HG03280 (cell line): Measurements from ENCODE around the gene NRL.
A peak's percentile ranks its signal among the peaks of the same experiment; 100 is the strongest.
"Not testable (repeated sequence)": the region's sequence is repeated elsewhere in the genome, so short reads cannot be mapped to it uniquely, and the experiment has no call there.

Source experiments
- ATAC-seq: cut with Tn5 transposase; IDR thresholded peaks from one replicate; pipeline ENCODE4 v1.9.1; 2021; ENCODE audit warnings: mild to moderate bottlenecking, moderate library complexity; ENCODE audit not compliant: unreplicated experiment

Gene NRL

GRCh38 chr14:24054646-24055045 lies 60.1 kb downstream of the NRL start:
- no peak for ATAC-seq

- no peak for ATAC-seq
Measured at GRCh38 chr14:24054324-24054641, 60.5 kb downstream of the NRL start.

- ATAC-seq = no peak
Measured at GRCh38 chr14:24053548-24054323, 61.0 kb downstream of the NRL start.

GRCh38 chr14:24052656-24053547 lies 61.8 kb downstream of the NRL start:
- ATAC-seq = no peak

- ATAC-seq = peak; percentile 79
Measured at GRCh38 chr14:24051789-24052655, 62.7 kb downstream of the NRL start, which contains the start of gene CARMIL3. TSS of gene CARMIL3 (plus strand) at chr14:24052009. CDS start at chr14:24052154, 145 bp downstream.

- ATAC-seq = peak; percentile 29
Measured at GRCh38 chr14:24051176-24051788, 63.5 kb downstream of the NRL start.

GRCh38 chr14:24050753-24051152 lies 64.0 kb downstream of the NRL start:
- ATAC-seq = not testable (repeated sequence)

GRCh38 chr14:24049002-24049401 lies 65.7 kb downstream of the NRL start:
- ATAC-seq = not testable (repeated sequence)

GRCh38 chr14:24042746-24043145 lies 72.0 kb downstream of the NRL start:
- no peak for ATAC-seq

GRCh38 chr14:24040692-24041091 lies 74.1 kb downstream of the NRL start:
- ATAC-seq = no peak

GRCh38 chr14:24038686-24039085 lies 76.1 kb downstream of the NRL start:
- no peak for ATAC-seq

- no peak for ATAC-seq
Measured at GRCh38 chr14:24037658-24038037, 77.1 kb downstream of the NRL start.

GRCh38 chr14:24036963-24037657 lies 77.6 kb downstream of the NRL start:
- ATAC-seq = not testable (repeated sequence)

GRCh38 chr14:24036169-24036962 lies 78.4 kb downstream of the NRL start:
- ATAC-seq = no peak

GRCh38 chr14:24035769-24036168 lies 79.0 kb downstream of the NRL start:
- ATAC-seq = not testable (repeated sequence)

GRCh38 chr14:24032727-24033418 lies 81.9 kb downstream of the NRL start:
- ATAC-seq = no peak

- not testable (repeated sequence) for ATAC-seq
Measured at GRCh38 chr14:24031331-24031730, 83.4 kb downstream of the NRL start.

GRCh38 chr14:24029687-24030086 lies 85.1 kb downstream of the NRL start:
- ATAC-seq = not testable (repeated sequence)
